ENCODE results near the gene BTG4.

Gene BTG4

DNA sequence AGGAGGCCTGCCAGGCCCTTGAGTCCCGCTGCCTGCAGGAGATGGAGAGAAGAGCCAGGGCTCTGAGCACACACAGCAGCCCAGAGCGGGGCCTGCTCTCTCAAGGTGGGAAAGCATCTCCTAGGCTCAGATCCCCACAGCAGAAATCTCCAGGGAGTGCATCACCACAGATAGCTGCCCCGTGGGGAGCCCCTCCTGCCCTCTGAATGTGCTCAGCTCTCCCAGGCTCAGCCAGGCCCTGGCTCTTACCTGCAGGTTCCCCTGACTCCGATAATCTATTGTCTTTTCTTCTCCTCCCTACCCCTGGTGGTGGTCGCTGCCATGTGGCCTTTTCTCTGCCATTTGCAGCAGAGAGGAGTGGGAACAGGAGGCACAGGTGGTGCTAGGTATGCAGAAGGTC is 49.9 kb downstream of the BTG4 start:
- no peak for DNase-seq (ENCODE audit: low read depth)
- TF ChIP-seq, protein P1, sequence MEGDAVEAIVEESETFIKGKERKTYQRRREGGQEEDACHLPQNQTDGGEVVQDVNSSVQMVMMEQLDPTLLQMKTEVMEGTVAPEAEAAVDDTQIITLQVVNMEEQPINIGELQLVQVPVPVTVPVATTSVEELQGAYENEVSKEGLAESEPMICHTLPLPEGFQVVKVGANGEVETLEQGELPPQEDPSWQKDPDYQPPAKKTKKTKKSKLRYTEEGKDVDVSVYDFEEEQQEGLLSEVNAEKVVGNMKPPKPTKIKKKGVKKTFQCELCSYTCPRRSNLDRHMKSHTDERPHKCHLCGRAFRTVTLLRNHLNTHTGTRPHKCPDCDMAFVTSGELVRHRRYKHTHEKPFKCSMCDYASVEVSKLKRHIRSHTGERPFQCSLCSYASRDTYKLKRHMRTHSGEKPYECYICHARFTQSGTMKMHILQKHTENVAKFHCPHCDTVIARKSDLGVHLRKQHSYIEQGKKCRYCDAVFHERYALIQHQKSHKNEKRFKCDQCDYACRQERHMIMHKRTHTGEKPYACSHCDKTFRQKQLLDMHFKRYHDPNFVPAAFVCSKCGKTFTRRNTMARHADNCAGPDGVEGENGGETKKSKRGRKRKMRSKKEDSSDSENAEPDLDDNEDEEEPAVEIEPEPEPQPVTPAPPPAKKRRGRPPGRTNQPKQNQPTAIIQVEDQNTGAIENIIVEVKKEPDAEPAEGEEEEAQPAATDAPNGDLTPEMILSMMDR (conservative IDR thresholded peaks at IDR 0.05; ENCODE audit: low read length), result no peak
- no peak overlapping the region for H3K4me3 ChIP-seq (ENCODE audit: low read length)

DNA sequence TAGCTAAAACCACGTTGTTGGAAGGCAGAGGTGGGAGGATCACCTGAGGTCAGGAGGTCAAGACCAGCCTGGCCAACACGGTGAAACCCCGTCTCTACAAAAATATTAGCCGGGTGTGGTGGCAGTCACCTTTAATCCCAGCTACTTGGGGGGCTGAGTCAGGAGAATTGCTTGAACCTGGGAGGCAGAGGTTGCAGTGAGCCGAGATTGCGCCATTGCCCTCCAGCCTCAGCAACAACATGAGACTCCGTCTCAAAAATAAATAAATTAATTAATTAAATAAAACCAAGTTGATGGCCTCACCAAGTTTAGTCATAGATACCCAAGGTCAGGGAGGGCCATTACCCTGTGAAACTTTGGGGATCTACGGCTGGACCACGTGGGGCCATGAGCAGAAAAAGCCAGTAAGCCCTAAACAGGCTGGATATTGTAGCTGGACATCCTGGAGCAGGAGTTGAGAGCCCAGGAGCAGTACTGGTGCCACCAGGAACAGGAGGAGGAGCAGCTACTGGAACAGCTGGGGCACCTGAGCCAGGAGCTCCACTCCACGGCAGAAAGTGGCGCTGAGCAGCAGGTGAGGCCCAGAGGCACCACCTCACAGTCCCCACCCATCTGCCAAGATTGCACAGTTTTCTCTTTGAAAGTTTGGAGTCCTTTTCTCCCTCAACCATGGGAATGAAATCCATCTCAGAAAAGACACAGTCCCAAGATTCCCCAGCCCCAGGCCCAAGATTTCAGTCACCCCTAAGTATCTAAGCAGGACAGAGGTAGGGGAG is 50.5 kb downstream of the BTG4 start:
- H3K4me3 ChIP-seq (ENCODE audit: low read length), result no peak overlapping the region
- no peak for DNase-seq (ENCODE audit: low read depth)
- TF ChIP-seq, protein P1 (conservative IDR thresholded peaks at IDR 0.05; ENCODE audit: low read length), result no peak

GRCh38 chr11:111460856-111461255 is 51.3 kb downstream of the BTG4 start:
- peak; percentile 25 for DNase-seq (ENCODE audit: low read depth)
- H3K4me3 ChIP-seq (ENCODE audit: low read length), result no peak overlapping the region
- TF ChIP-seq, protein P1 (conservative IDR thresholded peaks at IDR 0.05; ENCODE audit: low read length), result no peak

GRCh38 chr11:111460340-111460739 is 51.8 kb downstream of the BTG4 start:
- TF ChIP-seq, protein P1 (conservative IDR thresholded peaks at IDR 0.05; ENCODE audit: low read length), result no peak
- H3K4me3 ChIP-seq (ENCODE audit: low read length), result no peak overlapping the region
- DNase-seq (ENCODE audit: low read depth), result no peak

DNA sequence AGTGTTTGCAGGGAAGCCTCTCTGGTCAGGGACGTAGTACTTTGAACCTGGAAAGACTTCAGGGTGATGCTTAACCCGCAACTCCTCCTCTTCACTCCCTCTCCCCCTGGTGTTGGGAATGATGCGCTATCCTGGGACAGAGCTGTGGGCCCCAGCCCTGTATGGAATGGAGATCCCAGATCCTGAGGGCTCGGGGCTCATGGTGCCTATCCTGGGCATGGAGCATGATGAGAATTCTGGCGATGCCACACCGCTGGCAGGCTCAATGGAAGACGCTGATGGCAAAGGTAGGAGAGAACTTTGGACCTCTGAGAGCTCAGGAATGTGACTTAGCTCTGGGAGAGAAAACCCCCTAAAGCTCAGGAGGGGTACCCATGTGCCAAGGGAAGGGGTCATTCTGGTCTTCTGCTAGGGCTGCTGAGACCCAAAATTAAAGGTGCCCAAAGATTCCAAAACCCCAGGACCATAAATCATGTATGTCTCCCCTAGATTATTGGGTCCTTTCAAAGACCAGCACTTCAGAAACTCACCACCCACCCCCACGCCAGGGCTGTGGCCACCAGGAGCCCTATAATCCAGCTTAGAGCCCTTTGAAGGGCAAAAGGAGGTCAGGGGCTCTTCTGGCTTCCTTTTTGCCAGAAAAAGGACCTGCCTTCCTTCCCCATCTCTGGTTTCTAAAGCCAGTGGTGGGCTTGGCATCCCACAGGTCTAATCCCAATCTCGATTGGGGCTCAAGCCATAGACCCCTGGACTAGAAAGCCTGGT is 52.5 kb downstream of the BTG4 start:
- TF ChIP-seq, protein P1 (conservative IDR thresholded peaks at IDR 0.05; ENCODE audit: low read length), result 0 out of 2 replicates have a peak, but pooled peaks have one; percentile 6
- no peak for DNase-seq (ENCODE audit: low read depth)
- H3K4me3 ChIP-seq (ENCODE audit: low read length), result no peak overlapping the region

- no peak for DNase-seq (ENCODE audit: low read depth)
- H3K4me3 ChIP-seq (ENCODE audit: low read length), result no peak overlapping the region
- TF ChIP-seq, protein P1 (conservative IDR thresholded peaks at IDR 0.05; ENCODE audit: low read length), result no peak
These were observed 54.3 kb downstream of the BTG4 start for GRCh38 chr11:111457731-111458368.

Data from AG10803 (cell line).